AG09319 (cell line): ENCODE results near the gene PKLR.

Experiments
- DNase-seq: peaks from one replicate; pipeline ENCODE4 v3.0.0-alpha.2; 2010; ENCODE audit warnings: low read depth; ENCODE audit errors: extremely low read depth
- TF ChIP-seq, protein P1 (sequence below): IDR thresholded peaks from 2 replicates; pipeline ENCODE4 v1.5.1; 2011; ENCODE audit warnings: low read depth, mild to moderate bottlenecking, inconsistent platforms, low read length, moderate library complexity

PKLR gene

DNA sequence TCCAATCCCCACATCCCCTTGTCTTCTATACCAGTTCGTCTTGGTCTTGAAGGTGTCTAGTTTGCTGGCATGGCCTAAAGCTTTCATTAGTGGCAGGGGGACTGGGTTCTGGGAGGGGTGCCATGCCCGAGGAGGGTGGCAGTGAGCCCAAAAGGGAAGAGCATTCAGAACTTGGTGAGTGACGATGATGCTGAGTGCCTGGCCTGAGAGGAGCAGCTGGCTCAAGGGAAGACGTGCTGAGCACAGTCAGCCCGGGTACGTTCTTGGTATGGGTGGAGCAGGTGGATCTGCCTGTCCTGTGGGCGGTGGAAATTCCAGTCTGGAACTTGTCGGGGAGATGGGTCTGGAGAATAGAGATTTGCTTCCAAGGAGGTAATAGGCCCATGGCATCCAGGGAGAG, 12.0 kb upstream of the PKLR start:
- DNase-seq = no peak

DNA sequence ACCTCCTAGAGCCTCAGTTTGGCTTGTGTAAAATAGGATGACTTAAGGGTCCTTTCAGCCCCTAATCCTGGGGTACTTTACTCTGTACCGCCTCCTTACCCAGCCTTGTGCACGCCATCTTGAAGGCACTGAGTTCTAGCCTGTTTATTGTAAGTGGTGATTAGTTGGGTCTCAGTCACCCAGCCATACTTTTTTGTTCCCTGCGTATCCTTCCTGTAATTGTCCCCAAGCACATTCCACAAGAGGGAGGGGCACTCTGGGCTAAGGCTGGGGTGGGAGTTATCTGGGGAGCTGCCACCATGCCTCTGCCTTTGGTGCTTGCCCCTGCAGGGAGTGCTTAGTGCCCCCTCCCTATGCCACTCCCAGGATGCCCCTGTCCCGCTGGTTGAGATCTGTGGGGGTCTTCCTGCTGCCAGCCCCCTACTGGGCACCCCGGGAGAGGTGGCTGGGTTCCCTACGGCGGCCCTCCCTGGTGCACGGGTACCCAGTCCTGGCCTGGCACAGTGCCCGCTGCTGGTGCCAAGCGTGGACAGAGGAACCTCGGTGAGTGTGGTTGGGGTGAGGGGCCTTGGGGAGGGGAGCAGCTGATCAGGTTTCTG, 8.3 kb upstream of the PKLR start:
- DNase-seq = no peak
- TF ChIP-seq, protein P1, sequence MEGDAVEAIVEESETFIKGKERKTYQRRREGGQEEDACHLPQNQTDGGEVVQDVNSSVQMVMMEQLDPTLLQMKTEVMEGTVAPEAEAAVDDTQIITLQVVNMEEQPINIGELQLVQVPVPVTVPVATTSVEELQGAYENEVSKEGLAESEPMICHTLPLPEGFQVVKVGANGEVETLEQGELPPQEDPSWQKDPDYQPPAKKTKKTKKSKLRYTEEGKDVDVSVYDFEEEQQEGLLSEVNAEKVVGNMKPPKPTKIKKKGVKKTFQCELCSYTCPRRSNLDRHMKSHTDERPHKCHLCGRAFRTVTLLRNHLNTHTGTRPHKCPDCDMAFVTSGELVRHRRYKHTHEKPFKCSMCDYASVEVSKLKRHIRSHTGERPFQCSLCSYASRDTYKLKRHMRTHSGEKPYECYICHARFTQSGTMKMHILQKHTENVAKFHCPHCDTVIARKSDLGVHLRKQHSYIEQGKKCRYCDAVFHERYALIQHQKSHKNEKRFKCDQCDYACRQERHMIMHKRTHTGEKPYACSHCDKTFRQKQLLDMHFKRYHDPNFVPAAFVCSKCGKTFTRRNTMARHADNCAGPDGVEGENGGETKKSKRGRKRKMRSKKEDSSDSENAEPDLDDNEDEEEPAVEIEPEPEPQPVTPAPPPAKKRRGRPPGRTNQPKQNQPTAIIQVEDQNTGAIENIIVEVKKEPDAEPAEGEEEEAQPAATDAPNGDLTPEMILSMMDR = no peak

More for the DNA sequence above, 12.0 kb upstream of the PKLR start:
- TF ChIP-seq, protein P1 = no peak

DNA sequence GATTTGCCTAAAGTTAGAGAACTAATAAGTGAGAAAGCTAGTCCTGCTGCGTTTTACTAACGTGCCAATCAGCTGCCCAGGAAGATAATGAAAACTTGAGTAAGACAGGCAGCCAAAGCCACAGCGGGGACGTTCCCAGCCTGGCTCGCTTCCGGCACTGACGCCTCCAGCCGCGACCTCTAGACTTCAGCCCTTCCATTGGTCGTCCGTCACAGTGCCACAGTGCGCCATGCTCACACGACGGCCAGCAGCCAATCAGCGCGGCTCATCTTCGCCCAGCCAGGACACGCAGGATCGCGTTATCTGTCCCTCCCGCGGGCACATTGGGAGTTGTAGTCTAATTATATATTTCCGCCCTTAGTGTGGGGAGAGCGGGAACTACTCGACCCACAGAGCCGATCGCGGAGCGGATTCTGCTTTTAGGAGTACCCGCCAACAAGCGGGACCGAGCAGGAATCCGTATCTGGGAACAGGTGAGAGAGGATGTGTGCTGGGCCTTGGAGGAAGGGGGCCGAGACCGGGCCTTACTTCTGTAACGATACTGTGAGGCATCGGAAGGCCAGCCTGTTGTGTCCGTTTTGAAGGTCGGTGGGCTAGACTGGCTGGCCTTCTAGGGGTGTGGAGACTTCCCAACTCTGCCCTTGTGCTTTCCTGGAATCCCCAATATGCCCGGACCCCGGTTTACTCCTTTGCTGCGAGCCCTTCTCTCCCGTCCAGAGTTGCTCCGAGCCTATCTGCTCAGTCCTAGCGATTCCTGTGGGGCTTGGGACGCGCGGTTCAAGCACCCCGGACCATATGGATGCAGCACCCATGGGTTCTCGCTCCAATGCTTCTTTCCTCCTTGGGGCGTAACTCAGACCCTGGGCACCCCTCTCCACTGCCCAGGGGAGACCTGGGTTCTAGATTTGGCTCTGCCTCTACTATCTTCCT, 7.5 kb upstream of the PKLR start, which contains the start of gene FDPS:
Gene FDPS, plus strand, starts transcription at position 374 of the 930 bp plus-strand sequence. CDS start 924 bp downstream, outside the sequence.
- peak; percentile 96 for DNase-seq
- TF ChIP-seq, protein P1 = no peak

DNA sequence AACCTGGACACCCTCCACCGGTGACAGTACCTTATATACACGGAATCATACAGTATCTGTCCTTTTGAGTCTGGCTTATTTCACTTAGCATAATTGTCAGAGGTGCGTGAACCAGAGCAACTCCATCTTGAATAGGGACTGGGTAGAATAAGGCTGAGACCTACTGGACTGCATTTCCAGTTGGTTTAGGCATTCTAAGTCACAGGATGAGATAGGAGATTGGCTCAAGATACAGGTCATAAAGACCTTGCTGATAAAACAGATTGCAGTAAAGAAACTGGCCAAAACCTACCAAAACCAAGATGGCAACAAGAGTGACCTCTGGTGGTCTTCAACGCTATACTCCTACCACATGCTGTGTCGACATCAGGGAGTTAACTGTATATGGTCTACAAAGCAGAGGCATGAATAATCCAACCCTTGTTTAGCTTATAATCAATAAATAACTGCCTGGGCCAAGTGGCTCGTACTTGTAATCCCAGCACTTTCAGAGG, 6.1 kb upstream of the PKLR start:
- TF ChIP-seq, protein P1 = peak; percentile 37
- peak; percentile 28 for DNase-seq

DNA sequence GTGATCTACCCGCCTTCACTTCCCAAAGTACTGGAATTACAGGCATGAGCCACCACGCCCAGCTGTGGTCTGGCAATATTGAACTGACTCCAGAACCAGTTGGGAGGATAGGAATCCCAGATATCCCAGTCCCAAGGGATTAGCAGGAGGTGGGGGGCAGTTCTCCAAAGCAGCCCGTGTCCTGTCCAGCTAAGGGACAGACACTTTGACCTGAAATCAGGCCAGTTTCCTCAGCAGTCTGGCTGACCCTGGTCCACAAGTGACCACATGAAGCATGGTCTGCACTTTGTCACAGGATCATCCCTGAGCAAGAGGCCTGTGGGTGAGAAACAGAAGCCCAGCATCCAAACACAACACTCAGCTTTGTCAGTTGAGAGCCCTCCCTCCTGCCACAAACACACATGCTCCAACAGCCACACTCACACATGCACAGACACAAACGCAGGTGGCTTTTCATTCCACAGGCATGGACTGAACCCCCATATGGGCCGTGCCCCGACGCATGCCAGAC, 4.7 kb upstream of the PKLR start:
- TF ChIP-seq, protein P1 = no peak
- no peak for DNase-seq

DNA sequence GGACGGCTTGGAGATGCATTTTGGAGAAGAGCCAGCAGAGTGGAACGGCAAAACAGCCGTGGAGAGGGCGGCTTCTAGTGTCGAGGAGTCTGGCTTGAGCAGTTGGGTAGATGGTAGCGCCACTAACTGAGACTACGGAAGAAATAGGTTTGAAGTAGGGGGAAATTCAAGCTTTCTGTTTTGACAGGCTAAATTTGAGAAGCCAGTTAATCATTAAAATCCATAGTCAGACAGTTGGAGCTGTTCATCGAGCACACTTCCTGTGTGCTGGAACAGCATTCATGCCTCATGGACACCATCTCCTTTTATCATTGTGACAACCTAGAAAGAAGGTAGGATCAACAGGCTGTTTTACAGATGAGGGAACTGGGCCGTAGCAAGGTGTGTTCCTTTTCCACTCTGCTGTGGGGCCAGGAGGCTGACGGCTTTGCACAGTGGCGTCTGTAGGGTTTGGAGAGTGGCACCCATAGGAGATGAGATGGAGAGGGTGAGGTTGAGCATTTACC, 3.4 kb upstream of the PKLR start:
- no peak for DNase-seq
- TF ChIP-seq, protein P1 = no peak
